NCI-H187 (cell line): ENCODE results near the gene IZUMO2.

Source experiments
- DNase-seq, 2 experiments: peaks; one replicate each; lab custom pipeline; 2025; lab: John Stamatoyannopoulos, UW

IZUMO2 gene

GRCh38 chr19:50162988-50163387 is at the start of gene IZUMO2:
Gene IZUMO2, minus strand, starts transcription at chr19:50163281. Its CDS starts 87 bp downstream, at chr19:50163194.
- no peak for DNase-seq

- no peak for DNase-seq
Measured at GRCh38 chr19:50210425-50210824, 47.3 kb upstream of the IZUMO2 start.

GRCh38 chr19:50209131-50209530 is 46.0 kb upstream of the IZUMO2 start:
- DNase-seq: no peak

- DNase-seq: no peak
Measured at GRCh38 chr19:50207730-50208129, 44.6 kb upstream of the IZUMO2 start.

- no peak for DNase-seq
Measured at GRCh38 chr19:50206191-50206590, 43.1 kb upstream of the IZUMO2 start.

- DNase-seq: peak; percentile 15 to 30
Measured at GRCh38 chr19:50205681-50206138, 42.6 kb upstream of the IZUMO2 start.

- peak in 1 of 2 experiments; percentile 58 for DNase-seq
Measured at GRCh38 chr19:50204811-50205675, 42.0 kb upstream of the IZUMO2 start.

GRCh38 chr19:50204081-50204428 is 41.0 kb upstream of the IZUMO2 start:
- DNase-seq: no peak

GRCh38 chr19:50203281-50204080 is 40.4 kb upstream of the IZUMO2 start, which contains the start of gene MYH14:
Gene MYH14, plus strand, starts transcription at chr19:50203622. Its CDS starts 6,744 bp downstream, at chr19:50210366.
- DNase-seq: peak; percentile 35 to 85

- no peak for DNase-seq
Measured at GRCh38 chr19:50202962-50203280, 39.8 kb upstream of the IZUMO2 start.

GRCh38 chr19:50202386-50202785 is 39.3 kb upstream of the IZUMO2 start:
- no peak for DNase-seq

- no peak for DNase-seq
Measured at GRCh38 chr19:50199259-50199555, 36.1 kb upstream of the IZUMO2 start.

- DNase-seq: no peak
Measured at GRCh38 chr19:50198431-50199258, 35.6 kb upstream of the IZUMO2 start.

- no peak for DNase-seq
Measured at GRCh38 chr19:50197348-50197747, 34.3 kb upstream of the IZUMO2 start.

GRCh38 chr19:50196322-50196932 is 33.3 kb upstream of the IZUMO2 start:
- DNase-seq: no peak

- no peak for DNase-seq
Measured at GRCh38 chr19:50195224-50195623, 32.1 kb upstream of the IZUMO2 start.

GRCh38 chr19:50192463-50193211 is 29.6 kb upstream of the IZUMO2 start:
- DNase-seq: no peak

- no peak for DNase-seq
Measured at GRCh38 chr19:50191216-50191615, 28.1 kb upstream of the IZUMO2 start.

- DNase-seq: no peak
Measured at GRCh38 chr19:50190439-50190891, 27.4 kb upstream of the IZUMO2 start.

GRCh38 chr19:50189331-50189730 is 26.2 kb upstream of the IZUMO2 start:
- DNase-seq: no peak

GRCh38 chr19:50187937-50188336 is 24.9 kb upstream of the IZUMO2 start:
- no peak for DNase-seq
